GM18526 (cell line): ENCODE measurements around the gene MALSU1.

Experiments used
- POLR2A ChIP-seq: IDR thresholded peaks from 3 replicates; pipeline ENCODE4 v1.6.1; 2011; ENCODE audit not compliant: insufficient read length; ENCODE audit errors: extremely low read depth

Gene MALSU1

DNA sequence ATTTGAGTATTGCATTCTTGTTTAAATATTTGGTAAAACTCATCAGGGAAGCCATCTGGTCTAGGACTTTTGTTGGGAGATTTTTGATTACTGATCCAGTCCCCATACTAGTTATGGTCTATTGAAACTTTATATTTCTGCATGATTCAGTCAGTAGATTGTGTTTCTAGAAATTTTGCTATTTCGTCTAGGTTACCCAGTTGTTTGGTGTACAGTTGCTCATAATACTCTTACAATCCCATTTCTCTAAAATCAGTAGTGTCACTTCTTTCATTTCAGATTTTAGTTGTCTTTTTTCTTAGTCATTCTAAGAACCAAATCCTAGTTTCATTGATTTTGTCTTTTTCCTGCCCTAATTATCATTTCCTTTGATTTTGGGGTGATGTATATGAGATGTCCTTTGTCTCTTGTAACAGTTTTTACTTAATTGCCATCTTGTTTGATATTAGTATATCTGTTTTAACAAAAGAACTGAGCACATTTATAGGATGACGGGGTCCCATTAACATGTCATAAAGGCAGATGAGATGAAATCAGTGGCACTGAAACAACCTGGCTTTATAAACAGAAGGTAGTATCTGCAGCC, 7.9 kb downstream of the MALSU1 start:
- no peak for TF ChIP-seq POLR2A

GRCh38 chr7:23308754-23309153, 9.6 kb downstream of the MALSU1 start:
- TF ChIP-seq POLR2A: no peak

GRCh38 chr7:23315366-23315765, 16.2 kb downstream of the MALSU1 start:
- no peak for TF ChIP-seq POLR2A

GRCh38 chr7:23331132-23331531, 32.0 kb downstream of the MALSU1 start:
- TF ChIP-seq POLR2A: no peak

DNA sequence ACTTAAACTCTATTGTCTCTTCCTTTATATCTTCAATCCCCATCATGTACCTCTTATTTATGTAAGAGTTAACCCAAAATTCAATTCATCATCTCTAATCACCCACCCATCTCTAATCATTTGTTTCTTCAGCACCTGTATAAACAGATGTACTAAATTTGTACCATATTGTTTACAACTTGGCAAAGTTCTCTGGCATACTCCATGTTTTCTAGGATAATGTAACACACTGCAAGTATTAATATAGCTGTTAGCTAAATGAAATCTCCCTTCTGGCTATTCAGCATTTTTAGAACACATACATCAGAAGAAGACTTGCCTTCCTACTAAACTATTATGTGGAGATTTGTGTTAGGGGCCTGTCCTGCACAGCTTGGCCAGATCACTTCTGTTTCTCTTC, 33.1 kb downstream of the MALSU1 start:
- TF ChIP-seq POLR2A: no peak

- TF ChIP-seq POLR2A: no peak
These were observed 33.9 kb downstream of the MALSU1 start for GRCh38 chr7:23332910-23333612.

GRCh38 chr7:23333671-23334246, 34.6 kb downstream of the MALSU1 start:
- no peak for TF ChIP-seq POLR2A

DNA sequence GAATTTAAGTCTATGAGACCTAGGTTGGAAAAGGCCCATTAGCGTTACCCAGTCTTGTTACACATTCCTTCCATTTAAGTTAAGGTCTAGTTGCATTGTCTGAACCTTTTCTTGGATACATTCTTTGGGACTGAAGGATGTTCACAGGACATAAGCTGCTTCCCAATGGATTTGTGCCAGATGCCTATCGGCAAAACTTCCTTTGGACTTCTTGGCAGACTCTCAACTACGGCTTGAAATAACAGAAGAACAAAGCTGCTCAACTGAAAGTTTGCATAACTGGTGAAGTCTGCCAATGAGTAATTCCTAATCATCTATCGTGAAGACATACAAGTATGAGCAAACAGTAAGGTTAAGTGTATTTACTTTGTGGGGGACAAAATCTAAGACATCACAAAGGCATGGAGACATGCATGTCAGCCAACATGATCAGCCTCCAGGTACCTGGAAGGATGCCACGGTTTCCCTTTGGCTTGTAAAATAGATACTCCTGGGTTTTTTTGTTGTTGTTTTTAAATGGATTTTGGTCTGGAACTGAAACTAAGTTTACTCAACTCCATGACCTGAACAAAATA, 35.4 kb downstream of the MALSU1 start:
- no peak for TF ChIP-seq POLR2A

GRCh38 chr7:23335136-23335535, 36.0 kb downstream of the MALSU1 start:
- no peak for TF ChIP-seq POLR2A

- TF ChIP-seq POLR2A: no peak
These were observed 36.5 kb downstream of the MALSU1 start for GRCh38 chr7:23335621-23336020.

GRCh38 chr7:23336086-23336485, 36.9 kb downstream of the MALSU1 start:
- TF ChIP-seq POLR2A: no peak

- no peak for TF ChIP-seq POLR2A
These were observed 37.7 kb downstream of the MALSU1 start for GRCh38 chr7:23336799-23337283.

DNA sequence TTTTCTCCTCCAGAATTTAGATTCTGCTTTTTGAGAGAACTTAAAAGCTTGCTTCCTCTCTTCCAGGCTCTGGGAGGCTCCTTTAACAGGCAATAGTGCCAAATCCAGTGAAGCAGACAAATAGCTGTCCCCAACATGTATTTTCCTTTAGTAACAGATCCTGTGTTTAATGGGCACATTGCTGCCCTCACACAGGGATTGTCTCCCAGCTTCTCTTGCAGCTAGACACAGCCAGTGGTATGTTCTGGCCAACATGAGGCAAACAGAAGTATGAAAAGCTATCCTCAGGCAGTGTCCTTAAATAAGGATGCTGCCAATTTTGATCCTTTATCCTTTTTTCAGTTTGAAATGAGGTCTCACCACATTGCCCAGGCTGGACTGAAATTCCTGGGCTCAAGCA, 38.2 kb downstream of the MALSU1 start:
- no peak for TF ChIP-seq POLR2A

GRCh38 chr7:23338439-23338838, 39.3 kb downstream of the MALSU1 start:
- no peak for TF ChIP-seq POLR2A

GRCh38 chr7:23338863-23339262, 39.7 kb downstream of the MALSU1 start:
- TF ChIP-seq POLR2A: no peak
